H1 (cell line): ENCODE results near the gene SLC66A2.

Source experiments
- ASH2L ChIP-seq: fragments of 200-600, 300-600 bp; sonication (generic); IDR thresholded peaks from one replicate; pipeline ENCODE4 v1.7.1; 2017; ENCODE audit warnings: low read length
- CBX5 ChIP-seq: fragments of 300-800, 300-1000 bp; sonication (generic); IDR thresholded peaks from 2 replicates; pipeline ENCODE4 v1.7.1; 2016; ENCODE audit warnings: antibody characterized with exemption, low read length, low read depth
- CHD2 ChIP-seq: IDR thresholded peaks from 2 replicates; pipeline ENCODE4 v1.6.1; 2012; ENCODE audit warnings: low read length, improper control_type of control experiment
- CREB1 ChIP-seq: IDR thresholded peaks from 2 replicates; pipeline ENCODE4 v1.6.1; 2012; ENCODE audit warnings: inconsistent platforms
- KDM1A ChIP-seq: fragments of 200-600, 300-600 bp; sonication (generic); IDR thresholded peaks from 2 replicates; pipeline ENCODE4 v1.7.1; 2016; ENCODE audit warnings: mild to moderate bottlenecking, low read length, borderline replicate concordance
- KDM5A ChIP-seq: fragments of 200-600 bp; IDR thresholded peaks from 2 replicates; pipeline ENCODE4 v1.7.1; 2012; ENCODE audit warnings: mild to moderate bottlenecking, low read length, inconsistent platforms, mixed read lengths
- PHF8 ChIP-seq: fragments of 200-600 bp; sonication (generic); conservative IDR thresholded peaks from 2 replicates; pipeline ENCODE4 v1.7.1; 2012; ENCODE audit warnings: low read depth, mild to moderate bottlenecking, inconsistent platforms, low read length, moderate library complexity
- POLR2A ChIP-seq, 2 experiments: IDR thresholded peaks; 1 replicate in 1 of 2; 2 replicates in 1 of 2; pipeline ENCODE4 v1.6.1; 2011; ENCODE audit warnings: low read depth in 2 of 2, low read length in 2 of 2, mild to moderate bottlenecking in 2 of 2; ENCODE audit errors: control extremely low read depth in 1 of 2
- RFX5 ChIP-seq: IDR thresholded peaks from 2 replicates; pipeline ENCODE4 v1.6.1; 2011; ENCODE audit warnings: low read depth, low read length, improper control_type of control experiment, borderline replicate concordance
- SIN3A ChIP-seq, 2 experiments: IDR thresholded peaks in 1 of 2; conservative IDR thresholded peaks in 1 of 2; 2 replicates each; pipeline ENCODE4 v1.6.1; 2011 to 2012; ENCODE audit warnings: low read length in 2 of 2, improper control_type of control experiment in 1 of 2, low read depth in 1 of 2, mild to moderate bottlenecking in 1 of 2
- ZNF274 ChIP-seq: IDR thresholded peaks from 2 replicates; pipeline ENCODE4 v1.7.0; 2012; ENCODE audit warnings: low read length, borderline replicate concordance; ENCODE audit errors: extremely low read depth
- TF ChIP-seq, protein P1 (sequence below), 3 experiments: IDR thresholded peaks; 1 replicate in 2 of 3; 2 replicates in 1 of 3; pipeline versions ENCODE4 v1.5.1 to v1.6.1; 2011; ENCODE audit warnings: low read length in 3 of 3, mild to moderate bottlenecking in 3 of 3, inconsistent platforms in 2 of 3, low read depth in 1 of 3, moderate library complexity in 1 of 3; ENCODE audit not compliant: insufficient read depth in 1 of 3; ENCODE audit errors: control extremely low read depth in 1 of 3
- TF ChIP-seq, protein P2 (sequence below): IDR thresholded peaks from 2 replicates; pipeline ENCODE4 v1.6.1; 2012; ENCODE audit warnings: low read length, inconsistent platforms
- TF ChIP-seq, protein P3 (sequence below): IDR thresholded peaks from 2 replicates; pipeline ENCODE4 v1.6.1; 2011; ENCODE audit warnings: low read length, improper control_type of control experiment

DNA sequence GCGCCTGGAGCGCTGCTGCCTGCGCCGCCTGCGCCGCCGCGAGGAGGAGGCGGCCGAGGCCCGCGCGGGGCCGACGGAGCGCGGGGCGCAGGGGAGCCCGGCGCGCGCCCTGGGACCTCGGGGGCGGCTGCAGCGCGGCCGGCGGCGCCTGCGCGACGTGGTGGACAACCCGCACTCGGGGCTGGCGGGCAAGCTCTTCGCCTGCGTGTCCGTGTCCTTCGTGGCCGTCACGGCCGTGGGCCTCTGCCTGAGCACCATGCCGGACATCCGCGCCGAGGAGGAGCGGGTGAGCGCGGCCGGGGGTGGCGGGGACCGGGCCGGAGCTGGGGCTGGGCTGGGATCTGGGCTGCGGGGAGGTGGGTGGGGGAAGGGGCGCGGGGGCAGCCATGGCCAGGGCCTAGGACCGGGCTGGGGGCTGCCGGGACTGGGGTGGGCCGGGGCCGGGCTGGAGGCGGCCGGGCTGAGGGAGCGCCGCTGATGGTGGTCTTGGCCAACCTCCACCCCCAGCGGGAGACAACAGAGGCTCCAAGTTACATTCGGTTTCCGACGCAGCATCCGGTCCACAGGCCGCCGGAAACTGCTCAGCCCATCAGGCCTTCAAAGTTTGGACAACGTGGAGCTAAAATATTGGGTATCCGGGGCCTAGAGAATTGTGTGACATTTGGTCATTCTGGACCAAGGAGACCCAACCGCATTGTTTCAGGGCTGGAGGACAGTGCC lies 87.3 kb downstream of the SLC66A2 start:
- TF ChIP-seq RFX5: no peak
- no peak for TF ChIP-seq CHD2
- TF ChIP-seq PHF8: no peak
- no peak for TF ChIP-seq POLR2A (IDR thresholded peaks at IDR 0.05; ENCODE audit: control extremely low read depth in 1 of 2, low read depth in 2 of 2, low read length in 2 of 2)
- TF ChIP-seq, protein P1, sequence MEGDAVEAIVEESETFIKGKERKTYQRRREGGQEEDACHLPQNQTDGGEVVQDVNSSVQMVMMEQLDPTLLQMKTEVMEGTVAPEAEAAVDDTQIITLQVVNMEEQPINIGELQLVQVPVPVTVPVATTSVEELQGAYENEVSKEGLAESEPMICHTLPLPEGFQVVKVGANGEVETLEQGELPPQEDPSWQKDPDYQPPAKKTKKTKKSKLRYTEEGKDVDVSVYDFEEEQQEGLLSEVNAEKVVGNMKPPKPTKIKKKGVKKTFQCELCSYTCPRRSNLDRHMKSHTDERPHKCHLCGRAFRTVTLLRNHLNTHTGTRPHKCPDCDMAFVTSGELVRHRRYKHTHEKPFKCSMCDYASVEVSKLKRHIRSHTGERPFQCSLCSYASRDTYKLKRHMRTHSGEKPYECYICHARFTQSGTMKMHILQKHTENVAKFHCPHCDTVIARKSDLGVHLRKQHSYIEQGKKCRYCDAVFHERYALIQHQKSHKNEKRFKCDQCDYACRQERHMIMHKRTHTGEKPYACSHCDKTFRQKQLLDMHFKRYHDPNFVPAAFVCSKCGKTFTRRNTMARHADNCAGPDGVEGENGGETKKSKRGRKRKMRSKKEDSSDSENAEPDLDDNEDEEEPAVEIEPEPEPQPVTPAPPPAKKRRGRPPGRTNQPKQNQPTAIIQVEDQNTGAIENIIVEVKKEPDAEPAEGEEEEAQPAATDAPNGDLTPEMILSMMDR (IDR thresholded peaks at IDR 0.05; ENCODE audit: control extremely low read depth in 1 of 3, insufficient read depth in 1 of 3, low read depth in 1 of 3, low read length in 3 of 3): no peak
- TF ChIP-seq, protein P2, sequence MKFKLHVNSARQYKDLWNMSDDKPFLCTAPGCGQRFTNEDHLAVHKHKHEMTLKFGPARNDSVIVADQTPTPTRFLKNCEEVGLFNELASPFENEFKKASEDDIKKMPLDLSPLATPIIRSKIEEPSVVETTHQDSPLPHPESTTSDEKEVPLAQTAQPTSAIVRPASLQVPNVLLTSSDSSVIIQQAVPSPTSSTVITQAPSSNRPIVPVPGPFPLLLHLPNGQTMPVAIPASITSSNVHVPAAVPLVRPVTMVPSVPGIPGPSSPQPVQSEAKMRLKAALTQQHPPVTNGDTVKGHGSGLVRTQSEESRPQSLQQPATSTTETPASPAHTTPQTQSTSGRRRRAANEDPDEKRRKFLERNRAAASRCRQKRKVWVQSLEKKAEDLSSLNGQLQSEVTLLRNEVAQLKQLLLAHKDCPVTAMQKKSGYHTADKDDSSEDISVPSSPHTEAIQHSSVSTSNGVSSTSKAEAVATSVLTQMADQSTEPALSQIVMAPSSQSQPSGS: no peak
- TF ChIP-seq SIN3A (conservative IDR thresholded peaks at IDR 0.05 in 1 of 2, IDR thresholded peaks at IDR 0.05 in 1 of 2; ENCODE audit: low read depth in 1 of 2, low read length in 2 of 2): no peak
- TF ChIP-seq KDM5A: no peak
- TF ChIP-seq, protein P3, sequence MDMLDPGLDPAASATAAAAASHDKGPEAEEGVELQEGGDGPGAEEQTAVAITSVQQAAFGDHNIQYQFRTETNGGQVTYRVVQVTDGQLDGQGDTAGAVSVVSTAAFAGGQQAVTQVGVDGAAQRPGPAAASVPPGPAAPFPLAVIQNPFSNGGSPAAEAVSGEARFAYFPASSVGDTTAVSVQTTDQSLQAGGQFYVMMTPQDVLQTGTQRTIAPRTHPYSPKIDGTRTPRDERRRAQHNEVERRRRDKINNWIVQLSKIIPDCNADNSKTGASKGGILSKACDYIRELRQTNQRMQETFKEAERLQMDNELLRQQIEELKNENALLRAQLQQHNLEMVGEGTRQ: no peak
- no peak for TF ChIP-seq ASH2L
- TF ChIP-seq CREB1: no peak
- TF ChIP-seq KDM1A: no peak
- no peak for TF ChIP-seq ZNF274
- TF ChIP-seq CBX5: no peak
